Kidney epithelial cell (primary cell): ENCODE measurements around the gene ITGAE. TPM values are rescaled to one million over a fixed set of nuclear protein-coding genes. Genes with fewer than 3 reads are reported as not detected.
"Not testable (repeated sequence)": the region's sequence is repeated elsewhere in the genome, so short reads cannot be mapped to it uniquely, and the experiment has no call there.

Experiments
- DNase-seq: peaks from one replicate; pipeline ENCODE4 v3.0.0-alpha.2; 2010; ENCODE audit warnings: low read depth
- H3K27me3 ChIP-seq: 2 replicates; pipeline ENCODE4 v1.6.0; 2011; ENCODE audit warnings: low read length; ENCODE audit not compliant: control insufficient read depth, insufficient read depth
- H3K36me3 ChIP-seq: 2 replicates; pipeline ENCODE4 v1.5.1; 2011; ENCODE audit warnings: low read length; ENCODE audit not compliant: control insufficient read depth, insufficient read depth
- H3K4me3 ChIP-seq: 2 replicates; pipeline ENCODE4 v1.5.1; 2011; ENCODE audit warnings: low read depth, mild to moderate bottlenecking, control low read depth, low read length
- CTCF ChIP-seq: IDR thresholded peaks from 2 replicates; pipeline ENCODE4 v1.5.1; 2011; ENCODE audit warnings: mild to moderate bottlenecking, moderate library complexity, low read length, control low read depth, inconsistent platforms; ENCODE audit not compliant: insufficient read depth, poor library complexity, severe bottlenecking
- total RNA-seq: library from RNA; depleted of rRNA; stranded (reverse); fragments of >200 nt; gene quantifications from 2 replicates; pipeline ENCODE4 v1.2.3, GENCODE V29; 2015

The ITGAE gene
- total RNA-seq, 1 donor from 2014 or later, result 29.7 TPM

GRCh38 chr17:3738562-3739295, 62.3 kb downstream of the ITGAE start:
- no peak for TF ChIP-seq CTCF
- H3K27me3 ChIP-seq, result peaks cover 3% of the 10 kb centered on the region
- no peak overlapping the region for H3K4me3 ChIP-seq
- no peaks in the 10 kb centered on the region for H3K36me3 ChIP-seq
- DNase-seq, result no peak

GRCh38 chr17:3735515-3735914, 65.5 kb downstream of the ITGAE start:
- Histone ChIP-seq H3K27me3 (peaks cover 3% of the 10 kb centered on the region), H3K4me3 (no peak overlapping the region), H3K36me3 (no peaks in the 10 kb centered on the region)
- no peak for DNase-seq
- no peak for TF ChIP-seq CTCF

- H3K4me3 ChIP-seq, DNase-seq, H3K27me3 ChIP-seq, H3K36me3 ChIP-seq: not testable (repeated sequence)
Measured at GRCh38 chr17:3734911-3735276, 66.1 kb downstream of the ITGAE start.

GRCh38 chr17:3732210-3732621, 68.8 kb downstream of the ITGAE start:
- TF ChIP-seq CTCF, result no peak
- peaks cover under 1% of the 10 kb centered on the region for H3K27me3 ChIP-seq
- H3K36me3 ChIP-seq, result no peaks in the 10 kb centered on the region
- DNase-seq, result no peak
- no peak overlapping the region for H3K4me3 ChIP-seq

- Histone ChIP-seq H3K27me3 (no peaks in the 10 kb centered on the region), H3K4me3 (no peak overlapping the region), H3K36me3 (no peaks in the 10 kb centered on the region)
- no peak for DNase-seq
- TF ChIP-seq CTCF, result no peak
Measured at GRCh38 chr17:3730881-3731429, 70.0 kb downstream of the ITGAE start.

- Histone ChIP-seq H3K4me3 (no peak overlapping the region), H3K27me3 (no peaks in the 10 kb centered on the region), H3K36me3 (no peaks in the 10 kb centered on the region)
- no peak for TF ChIP-seq CTCF
- DNase-seq, result no peak
Measured at GRCh38 chr17:3729881-3730280, 71.1 kb downstream of the ITGAE start.

- not testable (repeated sequence) for H3K27me3 ChIP-seq, H3K4me3 ChIP-seq, DNase-seq, H3K36me3 ChIP-seq
Measured at GRCh38 chr17:3728099-3728498, 72.9 kb downstream of the ITGAE start.
